CD4-positive, alpha-beta memory T cell (primary cell): ENCODE measurements around the gene SLC39A11. TPM values are rescaled to one million over a fixed set of nuclear protein-coding genes. Genes with fewer than 3 reads are reported as not detected.

Experiments
- CTCF ChIA-PET: fragments of 350-600 bp; sonication (Branson Sonifier 250); formaldehyde crosslinking; loops from one replicate; lab custom pipeline; 2021; ENCODE audit warnings: inconsistent platforms; ENCODE audit not compliant: partially characterized antibody; lab: Charles Lee
- POLR2A ChIA-PET: fragments of 350-600 bp; sonication (Branson Sonifier 250); formaldehyde crosslinking; loops from one replicate; lab custom pipeline; 2021; ENCODE audit not compliant: partially characterized antibody; lab: Charles Lee
- DNase-seq, 5 donors: peaks; one replicate each; pipeline versions ENCODE4 v3.0.0 to v3.0.0-alpha.2; 2020 to 2022; ENCODE audit warnings: mixed read lengths in 1 of 5
- H3K27ac ChIP-seq: one replicate; pipeline ENCODE4 v1.7.0; 2013; ENCODE audit warnings: low read depth, low read length
- H3K27me3 ChIP-seq: 2 replicates; pipeline ENCODE4 v1.7.0; 2013; ENCODE audit warnings: mild to moderate bottlenecking, low read length, moderate library complexity; ENCODE audit not compliant: insufficient read depth
- H3K36me3 ChIP-seq: 2 replicates; pipeline ENCODE4 v1.7.0; 2013; ENCODE audit warnings: mild to moderate bottlenecking, low read length, moderate library complexity; ENCODE audit not compliant: insufficient read depth
- H3K4me1 ChIP-seq: 2 replicates; pipeline ENCODE4 v1.7.0; 2013; ENCODE audit warnings: mild to moderate bottlenecking, low read length, moderate library complexity; ENCODE audit not compliant: insufficient read depth
- H3K4me3 ChIP-seq, 2 donors: one replicate each; pipeline ENCODE4 v1.7.0; 2013; ENCODE audit warnings: low read length in 2 of 2, mild to moderate bottlenecking in 1 of 2
- H3K9me3 ChIP-seq, 2 donors: one replicate each; pipeline ENCODE4 v1.7.0; 2013; ENCODE audit warnings: low read length in 2 of 2, control low read depth in 1 of 2; ENCODE audit not compliant: control insufficient read depth in 1 of 2
- H3K27ac Mint-ChIP-seq, 7 donors: one replicate each; pipeline ENCODE4 v1.8.0; 2020 to 2021; ENCODE audit warnings: mixed read lengths in 7 of 7, mild to moderate bottlenecking in 6 of 7, inconsistent platforms in 3 of 7, moderate library complexity in 3 of 7
- H3K27me3 Mint-ChIP-seq, 2 donors: one replicate each; pipeline ENCODE4 v1.8.0; 2020 to 2021; ENCODE audit warnings: mixed read lengths in 2 of 2
- H3K36me3 Mint-ChIP-seq, 2 donors: one replicate each; pipeline ENCODE4 v1.8.0; 2020 to 2021; ENCODE audit warnings: mixed read lengths in 2 of 2, inconsistent platforms in 1 of 2, mild to moderate bottlenecking in 1 of 2
- H3K4me1 Mint-ChIP-seq, 4 donors: one replicate each; pipeline ENCODE4 v1.8.0; 2020 to 2021; ENCODE audit warnings: mixed read lengths in 4 of 4, mild to moderate bottlenecking in 1 of 4
- H3K4me3 Mint-ChIP-seq, 8 donors: one replicate each; pipeline ENCODE4 v1.8.0; 2020 to 2021; ENCODE audit warnings: mixed read lengths in 8 of 8, mild to moderate bottlenecking in 7 of 8, moderate library complexity in 6 of 8, inconsistent platforms in 3 of 8
- H3K9me3 Mint-ChIP-seq, 8 donors: one replicate each; pipeline ENCODE4 v1.8.0; 2020 to 2021; ENCODE audit warnings: mixed read lengths in 8 of 8, mild to moderate bottlenecking in 5 of 8, inconsistent platforms in 3 of 8, moderate library complexity in 1 of 8
- intact Hi-C: fragments of 100-400 bp; cut with micrococcal nuclease; formaldehyde crosslinking; loops from one replicate; pipeline ENCODE4 v1.15.1; 2023
- polyA plus RNA-seq, 2 donors: library from polyadenylated mRNA; unstranded; fragments of 300-500 nt; fragmentation: Illumina TruSeq; gene quantifications; one replicate each; pipeline ENCODE4 v1.2.3, GENCODE V29; 2021
- total RNA-seq, 2 experiments: library from RNA; stranded (reverse); gene quantifications; one replicate each; pipeline ENCODE4 v1.2.3, GENCODE V29; 2021

SLC39A11 gene
- total and polyA plus RNA-seq, 4 experiments from 2014 or later: 15.9 to 23.7 (median 20.4) TPM

GRCh38 chr17:72735048-72735447, 357.4 kb downstream of the SLC39A11 start:
- DNase-seq: no peak
- Mint-ChIP-seq H3K4me3 (no peak overlapping the region), H3K27ac (no peak overlapping the region), H3K27me3 (no peaks in the 10 kb centered on the region), H3K4me1 (no peaks in the 10 kb centered on the region), H3K36me3 (peaks cover 7 to 19% of the 10 kb centered on the region in 2 donors), H3K9me3 (no peaks in the 10 kb centered on the region)
- Histone ChIP-seq H3K27me3 (no peaks in the 10 kb centered on the region), H3K4me3 (no peak overlapping the region), H3K9me3 (no peaks in the 10 kb centered on the region), H3K36me3 (no peaks in the 10 kb centered on the region), H3K27ac (no peak overlapping the region), H3K4me1 (no peaks in the 10 kb centered on the region)
- POLR2A ChIA-PET: no interaction called here
- CTCF ChIA-PET: interaction anchor here (1.1 to 3.2 kb wide), 3 partner anchors 9 to 12 kb away, joined by 3 to 27 read pairs (median 3); no protein-coding TSS in a partner anchor
- intact Hi-C loops: no loop called here

GRCh38 chr17:72734613-72735012, 357.9 kb downstream of the SLC39A11 start:
- H3K36me3 Mint-ChIP-seq: peaks cover 7 to 19% of the 10 kb centered on the region in 2 donors
- no peaks in the 10 kb centered on the region for H3K27me3 Mint-ChIP-seq
- Histone ChIP-seq H3K27me3 (no peaks in the 10 kb centered on the region), H3K36me3 (no peaks in the 10 kb centered on the region), H3K9me3 (no peaks in the 10 kb centered on the region), H3K4me3 (no peak overlapping the region), H3K27ac (no peak overlapping the region), H3K4me1 (no peaks in the 10 kb centered on the region)
- POLR2A ChIA-PET: no interaction called here
- no peak for DNase-seq
- intact Hi-C loops: no loop called here
- no peaks in the 10 kb centered on the region for H3K4me1 Mint-ChIP-seq
- H3K4me3 Mint-ChIP-seq: no peak overlapping the region
- no peak overlapping the region for H3K27ac Mint-ChIP-seq
- CTCF ChIA-PET: interaction anchor here (3.2 kb wide), 1 partner anchor 8 kb away, joined by 27 read pairs; no protein-coding TSS in a partner anchor
- H3K9me3 Mint-ChIP-seq: no peaks in the 10 kb centered on the region

GRCh38 chr17:72733619-72734282, 358.7 kb downstream of the SLC39A11 start:
- no peak overlapping the region for H3K4me3 ChIP-seq
- Mint-ChIP-seq H3K4me3 (no peak overlapping the region), H3K9me3 (no peaks in the 10 kb centered on the region), H3K27me3 (no peaks in the 10 kb centered on the region), H3K27ac (no peak overlapping the region), H3K4me1 (peaks cover 0 to 3% (median 1%) of the 10 kb centered on the region in 4 donors), H3K36me3 (peaks cover 7 to 19% of the 10 kb centered on the region in 2 donors)
- intact Hi-C loops: no loop called here
- no peaks in the 10 kb centered on the region for H3K36me3 ChIP-seq
- DNase-seq: no peak
- no peak overlapping the region for H3K27ac ChIP-seq
- CTCF ChIA-PET: interaction anchor here (3.2 kb wide), 1 partner anchor 7 kb away, joined by 27 read pairs; no protein-coding TSS in a partner anchor
- H3K4me1 ChIP-seq: no peaks in the 10 kb centered on the region
- H3K9me3 ChIP-seq: no peaks in the 10 kb centered on the region
- H3K27me3 ChIP-seq: no peaks in the 10 kb centered on the region
- POLR2A ChIA-PET: no interaction called here

GRCh38 chr17:72732893-72733618, 359.4 kb downstream of the SLC39A11 start:
- no peak overlapping the region for H3K27ac Mint-ChIP-seq

GRCh38 chr17:72730077-72730476, 362.4 kb downstream of the SLC39A11 start:
- H3K27ac Mint-ChIP-seq: peak overlapping the region in 1 of 7 donors; percentile 30

More at GRCh38 chr17:72732893-72733618, 359.4 kb downstream of the SLC39A11 start:
- Histone ChIP-seq H3K27ac (no peak overlapping the region), H3K4me1 (peaks cover 4% of the 10 kb centered on the region), H3K4me3 (no peak overlapping the region), H3K9me3 (no peaks in the 10 kb centered on the region), H3K36me3 (no peaks in the 10 kb centered on the region), H3K27me3 (no peaks in the 10 kb centered on the region)
- ChIA-PET POLR2A (no interaction called here), CTCF (no interaction called here)
- intact Hi-C loops: no loop called here
- Mint-ChIP-seq H3K4me1 (peaks cover under 1 to 7% (median 4%) of the 10 kb centered on the region in 4 donors), H3K36me3 (peaks cover 4 to 19% of the 10 kb centered on the region in 2 donors), H3K4me3 (no peak overlapping the region), H3K27me3 (no peaks in the 10 kb centered on the region), H3K9me3 (no peaks in the 10 kb centered on the region)
- no peak for DNase-seq

GRCh38 chr17:72726936-72727335, 365.6 kb downstream of the SLC39A11 start:
- Histone ChIP-seq H3K27ac (peak overlapping the region; percentile 42), H3K9me3 (no peaks in the 10 kb centered on the region), H3K36me3 (no peaks in the 10 kb centered on the region), H3K27me3 (no peaks in the 10 kb centered on the region), H3K4me1 (peaks cover 29% of the 10 kb centered on the region), H3K4me3 (peak overlapping the region in 1 of 2 donors; percentile 40)
- peaks cover 22 to 35% (median 29%) of the 10 kb centered on the region in 4 donors for H3K4me1 Mint-ChIP-seq
- peak overlapping the region; percentile 85 to 94 (median 88) for H3K4me3 Mint-ChIP-seq
- H3K9me3 Mint-ChIP-seq: no peaks in the 10 kb centered on the region
- H3K36me3 Mint-ChIP-seq: no peaks in the 10 kb centered on the region
- intact Hi-C loops: loop anchor here (1.0 to 5.0 kb wide), 7 partner anchors 167 to 643 kb away; partner anchors contain the start of gene SLC39A11
- peak overlapping the region; percentile 57 to 98 (median 95) for H3K27ac Mint-ChIP-seq
- H3K27me3 Mint-ChIP-seq: no peaks in the 10 kb centered on the region
- ChIA-PET CTCF (interaction anchor here (0.7 to 6.9 kb wide), 74 partner anchors 8 to 1448 kb away, joined by 3 to 206 read pairs (median 4); partner anchors contain the start of genes COG1, SLC39A11 and SSTR2), POLR2A (interaction anchor here (0.7 to 2.8 kb wide), 18 partner anchors 8 to 643 kb away, joined by 3 to 18 read pairs (median 4); partner anchors contain the start of genes COG1 and SLC39A11)
- peak; percentile 35 to 56 (median 44) for DNase-seq

More at GRCh38 chr17:72730077-72730476, 362.4 kb downstream of the SLC39A11 start:
- H3K36me3 ChIP-seq: no peaks in the 10 kb centered on the region
- DNase-seq: no peak
- no peak overlapping the region for H3K27ac ChIP-seq
- H3K4me3 ChIP-seq: no peak overlapping the region
- ChIA-PET POLR2A (no interaction called here), CTCF (interaction anchor here (6.9 kb wide), 1 partner anchor 638 kb away, joined by 206 read pairs; no protein-coding TSS in a partner anchor)
- Mint-ChIP-seq H3K4me1 (peaks cover 22 to 35% (median 29%) of the 10 kb centered on the region in 4 donors), H3K36me3 (peaks cover 2 to 9% of the 10 kb centered on the region in 2 donors), H3K9me3 (no peaks in the 10 kb centered on the region), H3K4me3 (no peak overlapping the region), H3K27me3 (no peaks in the 10 kb centered on the region)
- no peaks in the 10 kb centered on the region for H3K27me3 ChIP-seq
- no peaks in the 10 kb centered on the region for H3K9me3 ChIP-seq
- peaks cover 29% of the 10 kb centered on the region for H3K4me1 ChIP-seq
- intact Hi-C loops: no loop called here
